ENCODE measurements around the gene FGF11.
"Not testable (repeated sequence)": the region's sequence is repeated elsewhere in the genome, so short reads cannot be mapped to it uniquely, and the experiment has no call there.

DNA sequence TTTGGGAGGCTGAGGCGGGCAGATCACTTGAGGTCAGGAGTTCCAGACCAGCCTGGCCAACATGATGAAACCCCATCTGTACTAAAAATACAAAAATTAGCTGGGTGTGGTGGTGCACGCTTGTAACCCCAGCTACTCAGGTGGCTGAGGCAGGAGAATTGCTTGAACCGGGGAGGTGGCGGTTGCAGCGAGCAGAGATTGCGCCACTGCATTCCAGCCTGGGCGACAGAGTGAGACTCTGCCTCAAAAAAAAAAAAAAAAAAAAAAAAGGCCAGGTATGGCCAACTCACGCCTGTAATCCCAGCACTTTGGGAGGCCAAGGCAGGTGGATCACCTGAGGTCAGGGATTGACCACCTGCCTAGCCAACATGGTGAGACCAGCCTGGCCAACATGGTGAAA is 35.5 kb downstream of the FGF11 start:
- not testable (repeated sequence) for TF ChIP-seq EZH2phosphoT487 (IDR thresholded peaks at IDR 0.05; ENCODE audit: insufficient read depth, low read depth); EZH2 (IDR thresholded peaks at IDR 0.05; ENCODE audit: insufficient read depth, poor library complexity, severe bottlenecking)
